Measurements from ENCODE around the gene FYB1. TPM values are rescaled to one million over a fixed set of nuclear protein-coding genes. Genes with fewer than 3 reads are reported as not detected.
A peak's percentile ranks its signal among the peaks of the same experiment; 100 is the strongest.

Gene FYB1
- total RNA-seq, 1 donor from 2014 or later: 0.11 TPM

GRCh38 chr5:39059064-39059463 is 160.3 kb downstream of the FYB1 start:
- Histone ChIP-seq H3K9ac (ENCODE audit: low read length) (no peak overlapping the region), H3K36me3 (ENCODE audit: insufficient read depth, low read length) (no peaks in the 10 kb centered on the region), H3K4me2 (ENCODE audit: low read length) (no peak overlapping the region), H2AFZ (ENCODE audit: low read depth, low read length) (no peak overlapping the region), H3K27ac (ENCODE audit: low read depth, low read length) (no peak overlapping the region), H4K20me1 (ENCODE audit: insufficient read depth, low read length) (peaks cover 32% of the 10 kb centered on the region), H3K9me3 (ENCODE audit: insufficient read depth, low read depth, low read length) (no peaks in the 10 kb centered on the region), H3K79me2 (ENCODE audit: insufficient read depth, low read length) (peaks cover 97% of the 10 kb centered on the region), H3K27me3 (ENCODE audit: insufficient read depth, low read length) (no peaks in the 10 kb centered on the region), H3K4me3 (ENCODE audit: insufficient read depth, low read depth, low read length) (no peak overlapping the region), H3K4me1 (ENCODE audit: insufficient read depth, low read length) (no peaks in the 10 kb centered on the region)
- FAIRE-seq (no peak), DNase-seq (ENCODE audit: low read depth) (no peak)
- H3K4me3 Mint-ChIP-seq (ENCODE audit: unreplicated experiment): no peak overlapping the region
- no peaks in the 10 kb centered on the region for H3K27me3 Mint-ChIP-seq (ENCODE audit: low read depth, unreplicated experiment)
- H3K27ac Mint-ChIP-seq (ENCODE audit: unreplicated experiment): no peak overlapping the region
- no peaks in the 10 kb centered on the region for H3K36me3 Mint-ChIP-seq (ENCODE audit: low read depth, unreplicated experiment)
- TF ChIP-seq EZH2 (IDR thresholded peaks at IDR 0.05; ENCODE audit: insufficient read depth, low read length): no peak
- TF ChIP-seq, protein P1, sequence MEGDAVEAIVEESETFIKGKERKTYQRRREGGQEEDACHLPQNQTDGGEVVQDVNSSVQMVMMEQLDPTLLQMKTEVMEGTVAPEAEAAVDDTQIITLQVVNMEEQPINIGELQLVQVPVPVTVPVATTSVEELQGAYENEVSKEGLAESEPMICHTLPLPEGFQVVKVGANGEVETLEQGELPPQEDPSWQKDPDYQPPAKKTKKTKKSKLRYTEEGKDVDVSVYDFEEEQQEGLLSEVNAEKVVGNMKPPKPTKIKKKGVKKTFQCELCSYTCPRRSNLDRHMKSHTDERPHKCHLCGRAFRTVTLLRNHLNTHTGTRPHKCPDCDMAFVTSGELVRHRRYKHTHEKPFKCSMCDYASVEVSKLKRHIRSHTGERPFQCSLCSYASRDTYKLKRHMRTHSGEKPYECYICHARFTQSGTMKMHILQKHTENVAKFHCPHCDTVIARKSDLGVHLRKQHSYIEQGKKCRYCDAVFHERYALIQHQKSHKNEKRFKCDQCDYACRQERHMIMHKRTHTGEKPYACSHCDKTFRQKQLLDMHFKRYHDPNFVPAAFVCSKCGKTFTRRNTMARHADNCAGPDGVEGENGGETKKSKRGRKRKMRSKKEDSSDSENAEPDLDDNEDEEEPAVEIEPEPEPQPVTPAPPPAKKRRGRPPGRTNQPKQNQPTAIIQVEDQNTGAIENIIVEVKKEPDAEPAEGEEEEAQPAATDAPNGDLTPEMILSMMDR (IDR thresholded peaks at IDR 0.05; ENCODE audit: insufficient read depth, low read depth, low read length): no peak
- no peaks in the 10 kb centered on the region for H3K9me3 Mint-ChIP-seq (ENCODE audit: unreplicated experiment)
- H3K4me1 Mint-ChIP-seq (ENCODE audit: low read depth, unreplicated experiment): peaks cover 15% of the 10 kb centered on the region

- H3K9me3 ChIP-seq (ENCODE audit: insufficient read depth, low read depth, low read length): no peaks in the 10 kb centered on the region
- Mint-ChIP-seq H3K4me1 (ENCODE audit: low read depth, unreplicated experiment) (peaks cover 12% of the 10 kb centered on the region), H3K36me3 (ENCODE audit: low read depth, unreplicated experiment) (no peaks in the 10 kb centered on the region), H3K9me3 (ENCODE audit: unreplicated experiment) (no peaks in the 10 kb centered on the region), H3K27ac (ENCODE audit: unreplicated experiment) (no peak overlapping the region), H3K4me3 (ENCODE audit: unreplicated experiment) (no peak overlapping the region), H3K27me3 (ENCODE audit: low read depth, unreplicated experiment) (no peaks in the 10 kb centered on the region)
- no peak overlapping the region for H3K4me3 ChIP-seq (ENCODE audit: insufficient read depth, low read depth, low read length)
- TF ChIP-seq EZH2 (IDR thresholded peaks at IDR 0.05; ENCODE audit: insufficient read depth, low read length): no peak
- TF ChIP-seq, protein P1 (IDR thresholded peaks at IDR 0.05; ENCODE audit: insufficient read depth, low read depth, low read length): no peak
- no peaks in the 10 kb centered on the region for H3K4me1 ChIP-seq (ENCODE audit: insufficient read depth, low read length)
- H3K9ac ChIP-seq (ENCODE audit: low read length): no peak overlapping the region
- FAIRE-seq (no peak), DNase-seq (ENCODE audit: low read depth) (no peak)
- H3K4me2 ChIP-seq (ENCODE audit: low read length): peak overlapping the region; percentile 1
- peaks cover 93% of the 10 kb centered on the region for H3K79me2 ChIP-seq (ENCODE audit: insufficient read depth, low read length)
- no peak overlapping the region for H3K27ac ChIP-seq (ENCODE audit: low read depth, low read length)
- no peak overlapping the region for H2AFZ ChIP-seq (ENCODE audit: low read depth, low read length)
- H3K36me3 ChIP-seq (ENCODE audit: insufficient read depth, low read length): no peaks in the 10 kb centered on the region
- H4K20me1 ChIP-seq (ENCODE audit: insufficient read depth, low read length): peaks cover 31% of the 10 kb centered on the region
- no peaks in the 10 kb centered on the region for H3K27me3 ChIP-seq (ENCODE audit: insufficient read depth, low read length)
These were observed 161.0 kb downstream of the FYB1 start for GRCh38 chr5:39058178-39058921.

DNA sequence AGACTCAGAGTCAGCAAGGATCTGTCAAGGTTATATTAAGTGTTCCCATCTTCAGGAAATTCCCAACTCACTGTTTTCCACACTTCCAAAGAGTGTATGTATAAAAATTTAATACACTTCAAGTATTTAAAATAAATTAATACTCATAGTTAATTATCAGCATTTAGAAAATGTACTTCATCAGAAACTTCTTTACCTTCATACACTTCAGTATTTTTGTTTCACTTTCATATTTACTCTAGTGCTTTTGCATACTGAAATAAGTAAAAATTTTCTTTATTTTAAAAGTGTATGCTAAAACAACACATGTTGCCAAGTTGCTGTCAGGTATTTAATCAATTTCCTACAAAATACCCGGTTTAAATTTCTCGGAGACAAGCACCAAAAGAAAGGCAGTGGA is 161.6 kb downstream of the FYB1 start:
- H3K79me2 ChIP-seq (ENCODE audit: insufficient read depth, low read length): peaks cover 93% of the 10 kb centered on the region
- Mint-ChIP-seq H3K9me3 (ENCODE audit: unreplicated experiment) (no peaks in the 10 kb centered on the region), H3K4me1 (ENCODE audit: low read depth, unreplicated experiment) (peaks cover 6% of the 10 kb centered on the region), H3K27ac (ENCODE audit: unreplicated experiment) (no peak overlapping the region), H3K36me3 (ENCODE audit: low read depth, unreplicated experiment) (no peaks in the 10 kb centered on the region), H3K4me3 (ENCODE audit: unreplicated experiment) (no peak overlapping the region), H3K27me3 (ENCODE audit: low read depth, unreplicated experiment) (no peaks in the 10 kb centered on the region)
- H3K4me2 ChIP-seq (ENCODE audit: low read length): peak overlapping the region; percentile 1
- no peaks in the 10 kb centered on the region for H3K36me3 ChIP-seq (ENCODE audit: insufficient read depth, low read length)
- H4K20me1 ChIP-seq (ENCODE audit: insufficient read depth, low read length): peaks cover 26% of the 10 kb centered on the region
- H3K9me3 ChIP-seq (ENCODE audit: insufficient read depth, low read depth, low read length): no peaks in the 10 kb centered on the region
- H3K27ac ChIP-seq (ENCODE audit: low read depth, low read length): no peak overlapping the region
- no peak overlapping the region for H3K9ac ChIP-seq (ENCODE audit: low read length)
- H3K4me1 ChIP-seq (ENCODE audit: insufficient read depth, low read length): no peaks in the 10 kb centered on the region
- no peaks in the 10 kb centered on the region for H3K27me3 ChIP-seq (ENCODE audit: insufficient read depth, low read length)
- FAIRE-seq: no peak
- no peak overlapping the region for H3K4me3 ChIP-seq (ENCODE audit: insufficient read depth, low read depth, low read length)
- TF ChIP-seq EZH2 (IDR thresholded peaks at IDR 0.05; ENCODE audit: insufficient read depth, low read length): no peak
- TF ChIP-seq, protein P1 (IDR thresholded peaks at IDR 0.05; ENCODE audit: insufficient read depth, low read depth, low read length): no peak
- DNase-seq (ENCODE audit: low read depth): peak; percentile 6
- no peak overlapping the region for H2AFZ ChIP-seq (ENCODE audit: low read depth, low read length)
